Peyer's patch (tissue), 4 donors: ENCODE results near the gene GJB5.

Source experiments
- CTCF ChIP-seq, 6 experiments: fragments of 450-650 bp in 4 of 6; fragments of 200-600 bp in 2 of 6; sonication (generic) in 1 of 6; IDR thresholded peaks; one replicate each; pipeline ENCODE4 v1.5.1; 2017 to 2019; ENCODE audit warnings: antibody characterized with exemption in 6 of 6, mild to moderate bottlenecking in 3 of 6, moderate library complexity in 1 of 6
- POLR2A ChIP-seq, 2 donors: fragments of 450-650 bp; IDR thresholded peaks; one replicate each; pipeline ENCODE4 v1.5.1; 2017; ENCODE audit warnings: antibody characterized with exemption in 2 of 2, mild to moderate bottlenecking in 2 of 2, moderate library complexity in 2 of 2

GRCh38 chr1:34794790-34795180 lies 39.9 kb downstream of the GJB5 start:
- TF ChIP-seq CTCF (IDR thresholded peaks at IDR 0.05) (no peak), POLR2A (IDR thresholded peaks at IDR 0.05) (no peak)
